Activated CD4-positive, alpha-beta T cell treated with anti-CD3 and anti-CD28 coated beads, Interleukin-2, amount 50 U/mL, for 1 hour (primary cell): ENCODE results near the gene MICAL2.

Experiments
- DNase-seq: peaks from one replicate; pipeline ENCODE4 v3.0.0-alpha.2; 2020

Gene MICAL2

GRCh38 chr11:12276831-12277475 lies 166.6 kb downstream of the MICAL2 start:
- no peak for DNase-seq

DNA sequence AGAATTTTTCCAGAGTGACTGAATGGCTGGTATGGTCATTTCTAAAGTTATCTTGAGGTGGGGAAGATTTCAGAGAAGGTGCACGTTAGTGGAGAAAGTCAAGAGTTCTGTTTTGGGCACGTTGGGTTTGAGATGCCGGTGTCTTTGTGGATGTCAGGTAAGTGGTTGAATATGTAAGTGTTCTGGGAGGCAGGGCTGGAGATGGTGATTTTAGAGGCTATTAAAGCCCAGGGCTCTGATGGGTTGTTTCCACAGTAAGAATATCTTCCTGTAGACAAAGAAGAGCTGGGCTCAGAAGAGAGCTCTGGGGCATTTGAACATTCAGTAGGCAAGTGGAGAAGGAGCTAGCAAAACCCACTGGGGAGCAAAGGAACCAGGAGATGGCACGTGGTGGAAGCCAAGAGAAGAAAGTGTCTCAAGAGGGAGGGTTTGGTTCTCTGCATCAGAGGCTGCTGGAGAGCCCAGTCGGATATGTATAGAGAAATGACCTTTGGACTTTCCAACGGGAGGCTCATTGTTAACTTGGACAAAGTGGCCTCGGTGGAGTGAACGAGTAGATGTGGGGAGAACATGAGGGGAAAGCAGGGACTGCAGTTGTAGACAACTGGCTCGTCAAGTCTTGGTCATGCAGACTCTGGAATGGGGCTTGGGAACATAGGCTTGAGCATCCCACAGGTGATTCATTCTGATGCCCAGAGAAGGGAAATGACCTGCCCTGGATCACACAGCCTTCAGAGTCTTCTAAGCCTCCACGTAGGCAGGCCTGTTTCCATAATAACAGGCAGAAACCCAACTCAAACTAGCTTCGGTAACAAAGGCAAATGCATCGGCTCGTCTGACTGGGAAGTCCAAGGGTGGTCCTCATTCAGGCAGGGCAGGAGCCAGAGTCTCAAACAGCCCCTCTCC lies 168.6 kb downstream of the MICAL2 start:
- DNase-seq: no peak

GRCh38 chr11:12279672-12280108 lies 169.3 kb downstream of the MICAL2 start:
- DNase-seq: no peak

DNA sequence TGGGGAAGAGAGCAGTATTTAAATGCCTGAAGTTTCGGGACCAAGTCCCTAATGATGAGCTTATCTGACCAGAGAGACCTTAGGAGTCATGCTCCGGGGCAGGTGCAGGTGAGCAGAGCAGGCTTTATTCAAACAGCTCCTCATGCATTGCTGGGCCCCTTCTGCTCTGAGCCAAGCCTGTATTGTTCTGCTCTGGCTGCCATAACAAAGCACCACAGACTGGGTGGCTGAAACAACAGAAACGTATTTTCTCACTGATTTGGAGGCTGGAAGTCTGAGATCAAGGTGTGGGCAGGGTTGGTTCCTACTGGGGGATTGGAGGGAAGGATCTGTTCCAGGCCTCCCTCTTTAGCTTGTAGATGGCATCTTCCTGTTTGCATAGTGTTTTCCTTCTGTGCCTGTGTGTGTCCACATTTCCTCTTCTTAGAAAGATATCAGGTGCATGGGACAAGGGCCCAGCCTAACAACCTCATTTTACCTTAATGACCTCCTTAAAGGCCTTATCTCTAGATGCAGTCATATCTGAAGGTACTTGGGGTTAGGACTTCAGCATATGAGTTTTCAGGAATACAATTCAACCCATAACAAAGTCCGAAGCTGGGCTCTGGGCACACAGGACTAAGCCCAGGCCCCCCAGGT lies 169.9 kb downstream of the MICAL2 start:
- DNase-seq: no peak

GRCh38 chr11:12280838-12281565 lies 170.6 kb downstream of the MICAL2 start:
- DNase-seq: no peak

DNA sequence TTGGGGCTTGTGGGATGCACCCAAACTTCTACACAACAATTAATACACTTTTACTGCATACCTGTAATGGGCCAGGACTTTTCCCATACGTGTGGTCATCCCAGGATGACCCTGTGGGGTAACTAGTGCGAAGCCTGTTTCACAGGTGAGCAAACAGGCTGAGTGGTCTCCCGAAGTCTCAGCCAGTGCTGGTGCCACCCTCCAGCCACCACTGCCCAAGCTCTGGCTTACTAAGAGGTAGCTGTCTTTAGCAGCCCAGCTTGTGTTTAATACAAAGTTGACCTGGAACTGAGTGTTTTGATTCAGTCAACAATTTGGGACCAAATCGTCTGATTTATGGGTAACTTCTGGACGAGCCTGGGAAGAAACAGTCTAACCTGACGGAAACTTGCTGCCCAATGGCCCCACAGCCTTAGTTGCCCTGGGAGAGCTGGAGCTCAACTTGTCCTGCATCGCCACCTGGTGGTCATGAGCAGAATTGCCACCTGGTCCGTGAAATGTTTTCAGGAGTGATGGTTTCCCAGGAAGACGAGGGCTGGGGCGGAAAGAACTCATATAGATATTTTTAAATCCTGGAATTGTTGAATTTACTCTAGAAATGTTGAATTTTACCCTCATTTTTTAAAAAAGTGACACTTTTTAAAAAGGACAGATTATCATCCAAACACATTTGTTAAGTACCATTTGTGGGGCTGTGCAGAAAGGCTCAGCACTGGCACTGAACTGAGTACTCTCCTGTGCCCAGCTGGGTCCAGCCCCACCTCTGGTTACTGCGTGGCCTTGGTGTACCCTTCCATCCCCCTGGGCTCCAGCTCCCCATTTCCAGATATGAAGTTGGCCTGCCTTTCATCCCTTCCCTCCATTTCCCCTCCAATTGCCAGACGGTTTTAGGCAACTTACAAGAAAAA lies 171.4 kb downstream of the MICAL2 start:
- peak; percentile 77 for DNase-seq

DNA sequence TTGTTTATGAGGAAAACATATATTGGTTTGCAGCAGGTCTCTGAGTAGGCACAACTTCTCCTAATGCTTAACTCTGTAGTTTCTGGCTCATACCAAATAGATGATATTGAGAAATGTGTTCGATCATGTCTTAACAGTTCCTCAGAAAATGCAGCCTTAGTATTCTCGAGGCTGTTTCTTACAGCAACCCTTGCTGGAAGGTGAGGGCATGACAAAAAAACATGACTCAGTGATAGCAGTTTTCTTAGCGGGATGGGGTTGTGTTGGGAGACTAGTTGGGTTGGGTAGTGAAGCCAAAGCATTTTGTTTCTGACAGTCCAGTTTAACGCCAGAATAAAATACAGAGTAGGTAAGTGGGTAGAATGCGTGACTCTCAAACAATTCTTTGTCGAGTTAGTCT lies 172.3 kb downstream of the MICAL2 start:
- no peak for DNase-seq

DNA sequence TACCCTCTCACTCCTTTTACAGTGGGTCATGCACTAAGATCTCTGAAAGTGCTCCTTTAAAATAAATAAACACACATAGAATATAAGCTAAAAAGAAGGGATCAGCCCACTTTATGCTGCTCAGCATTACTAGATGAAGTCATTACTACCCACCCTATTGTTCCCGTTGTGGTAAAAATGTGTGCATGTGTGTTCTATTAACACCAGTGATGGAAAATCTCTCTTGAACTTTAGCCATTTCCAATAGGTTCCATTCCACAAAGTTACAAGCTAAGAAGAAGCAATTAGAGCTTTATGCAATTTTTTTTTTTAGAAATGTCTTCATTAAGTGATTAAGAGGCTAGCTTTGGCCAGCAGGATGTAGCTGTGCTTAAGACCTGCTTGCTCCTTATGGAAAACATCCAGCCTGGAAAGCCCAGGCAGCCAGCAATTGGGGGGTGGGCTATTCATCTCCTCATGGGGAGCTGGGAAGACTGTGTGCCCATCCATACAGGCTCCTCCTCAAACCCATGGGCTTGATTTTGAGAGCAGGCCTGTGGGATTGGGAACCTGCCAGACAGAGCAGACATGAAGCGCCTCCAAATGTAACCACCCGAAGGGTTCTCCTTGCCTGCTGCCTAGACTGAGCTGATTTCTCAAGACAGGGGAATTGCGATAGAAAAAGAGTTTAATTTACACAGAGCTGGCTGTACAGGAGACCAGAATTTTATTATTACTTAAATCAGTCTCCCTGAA lies 174.1 kb downstream of the MICAL2 start:
- no peak for DNase-seq

GRCh38 chr11:12285106-12285505 lies 174.7 kb downstream of the MICAL2 start:
- no peak for DNase-seq

- DNase-seq: no peak
Measured at GRCh38 chr11:12285811-12286222, 175.4 kb downstream of the MICAL2 start.

GRCh38 chr11:12286606-12287005 lies 176.2 kb downstream of the MICAL2 start:
- no peak for DNase-seq

GRCh38 chr11:12287009-12287373 lies 176.6 kb downstream of the MICAL2 start:
- DNase-seq: no peak

- no peak for DNase-seq
Measured at GRCh38 chr11:12287374-12288211, 177.2 kb downstream of the MICAL2 start.

GRCh38 chr11:12288212-12288930 lies 178.0 kb downstream of the MICAL2 start:
- DNase-seq: peak; percentile 46

DNA sequence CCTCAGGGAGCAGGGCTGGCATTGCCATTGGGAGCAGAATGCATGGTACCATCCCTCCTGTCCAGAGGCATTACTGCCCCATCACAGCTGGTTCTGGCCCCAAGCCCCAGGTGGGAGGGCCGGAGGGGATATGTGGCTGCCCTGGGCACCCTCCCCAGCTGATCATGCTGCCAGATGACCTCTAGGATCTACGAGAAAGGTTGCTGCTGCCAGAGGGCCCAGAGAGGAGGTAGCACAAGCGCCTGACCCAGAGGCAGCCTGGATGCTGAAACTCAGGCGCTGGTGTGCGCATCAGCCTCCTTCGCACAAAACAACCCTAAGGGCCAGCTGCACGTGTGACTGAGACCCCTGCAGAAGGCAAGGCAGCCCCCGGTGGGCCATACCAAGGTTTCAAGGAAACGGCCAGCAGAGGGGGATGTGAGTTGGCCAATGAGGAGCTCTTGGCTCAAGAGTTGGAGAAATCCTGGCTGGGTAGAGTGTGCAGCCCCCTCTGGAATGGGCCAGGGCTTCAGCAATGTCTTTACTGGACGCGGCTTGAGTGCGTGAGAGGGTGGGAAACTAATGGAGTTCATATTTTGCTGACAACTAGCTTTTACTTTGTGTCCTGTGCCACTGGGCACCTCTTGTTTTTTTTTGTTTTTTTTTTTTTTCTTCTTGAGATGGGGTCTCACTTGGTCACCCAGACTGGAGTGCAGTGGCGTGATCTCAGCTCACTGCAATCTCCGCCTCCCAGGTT lies 178.7 kb downstream of the MICAL2 start:
- DNase-seq: no peak

- DNase-seq: no peak
Measured at GRCh38 chr11:12289667-12290476, 179.5 kb downstream of the MICAL2 start.

DNA sequence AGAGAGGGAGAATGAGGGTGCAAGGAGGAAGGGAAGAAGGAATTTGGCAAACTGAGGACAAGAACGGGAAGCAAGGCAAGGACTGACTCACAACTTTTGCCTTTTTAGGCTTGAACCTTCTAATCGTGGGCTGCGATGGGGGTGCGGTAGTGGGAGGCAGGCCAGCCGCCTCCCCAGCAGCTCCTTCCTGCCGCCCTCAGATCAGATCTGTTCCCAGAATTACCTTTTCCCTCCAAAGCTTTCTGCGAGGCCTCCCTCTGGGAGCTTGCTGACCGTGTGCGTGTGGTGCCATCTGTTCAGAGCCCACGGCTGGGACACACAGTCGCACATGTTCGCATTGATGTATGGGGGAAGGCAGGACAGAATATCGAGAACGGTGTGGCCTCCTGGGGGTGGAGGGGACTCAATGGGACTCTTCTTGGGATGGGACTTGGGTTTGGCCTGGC lies 180.1 kb downstream of the MICAL2 start:
- no peak for DNase-seq

DNA sequence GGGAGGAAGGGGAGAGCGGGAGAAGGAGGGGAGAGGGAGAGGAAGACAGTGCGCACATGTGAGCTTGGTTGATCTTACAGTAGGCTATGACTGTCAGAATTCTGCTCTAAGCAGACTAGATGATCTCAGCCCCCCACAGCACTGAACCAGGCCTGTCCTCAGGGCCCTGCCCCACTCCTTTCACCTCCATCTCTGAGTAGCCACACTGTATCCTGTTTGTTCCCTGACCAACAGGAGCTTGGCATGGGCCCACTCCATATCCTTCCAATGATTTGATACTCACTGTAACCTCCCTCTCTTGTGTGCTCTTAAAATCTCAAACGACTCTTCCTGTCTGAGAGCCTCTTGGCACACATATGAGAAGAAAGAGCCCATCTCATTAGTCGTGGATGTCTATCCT lies 180.9 kb downstream of the MICAL2 start:
- DNase-seq: no peak
